GM18519 (cell line): ENCODE data around the gene DUSP9.
"Not testable (repeated sequence)": the region's sequence is repeated elsewhere in the genome, so short reads cannot be mapped to it uniquely, and the experiment has no call there.

ENCODE experiments used
- ATAC-seq: cut with Tn5 transposase; IDR thresholded peaks from one replicate; pipeline ENCODE4 v1.9.1; 2021; ENCODE audit warnings: mild to moderate bottlenecking, moderate library complexity; ENCODE audit not compliant: unreplicated experiment, low FRiP score

DUSP9 gene

GRCh38 chrX:153646620-153647373, at the start of gene DUSP9:
Gene DUSP9 (plus strand): TSS chrX:153647203. CDS start chrX:153647954, 751 bp downstream.
- no peak for ATAC-seq

DNA sequence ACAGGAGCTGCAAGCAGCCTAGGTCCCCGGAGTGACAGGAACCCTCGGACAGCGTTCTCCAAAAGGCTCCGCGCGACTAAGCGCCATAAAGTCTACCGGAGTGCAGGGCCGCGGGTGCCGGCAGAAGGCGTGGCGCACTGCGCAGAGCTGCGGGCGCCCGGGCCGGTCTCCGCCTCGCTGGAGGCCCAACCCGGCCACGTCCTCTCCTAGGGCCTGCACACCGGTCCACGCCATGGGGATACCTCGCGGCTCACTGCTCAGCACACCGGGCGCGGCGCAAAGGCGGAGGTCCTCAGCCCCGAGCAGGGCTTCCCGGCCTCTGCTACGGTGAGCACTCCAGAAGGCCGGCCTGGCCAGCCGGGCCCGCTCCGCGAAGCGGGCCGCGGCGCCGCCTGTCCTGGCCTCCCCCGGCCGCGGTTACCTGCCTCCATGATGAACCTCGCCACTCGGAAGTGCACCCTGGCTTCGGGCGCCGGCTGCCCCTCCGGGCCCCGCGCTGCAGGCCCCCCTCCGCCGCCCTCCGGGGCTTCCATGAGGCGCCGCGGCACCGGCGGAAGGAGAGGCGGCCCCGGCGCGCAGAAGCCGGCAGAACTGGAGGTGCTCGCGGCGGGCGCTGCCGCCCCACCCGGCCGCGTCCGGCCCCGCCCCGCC, 48.3 kb upstream of the DUSP9 start, which contains the start of gene CCNQ:
Gene CCNQ (minus strand): TSS at position 599 of the 651 bp plus-strand sequence. CDS start 66 bp downstream, at position 533.
- ATAC-seq: peak; percentile 38

DNA sequence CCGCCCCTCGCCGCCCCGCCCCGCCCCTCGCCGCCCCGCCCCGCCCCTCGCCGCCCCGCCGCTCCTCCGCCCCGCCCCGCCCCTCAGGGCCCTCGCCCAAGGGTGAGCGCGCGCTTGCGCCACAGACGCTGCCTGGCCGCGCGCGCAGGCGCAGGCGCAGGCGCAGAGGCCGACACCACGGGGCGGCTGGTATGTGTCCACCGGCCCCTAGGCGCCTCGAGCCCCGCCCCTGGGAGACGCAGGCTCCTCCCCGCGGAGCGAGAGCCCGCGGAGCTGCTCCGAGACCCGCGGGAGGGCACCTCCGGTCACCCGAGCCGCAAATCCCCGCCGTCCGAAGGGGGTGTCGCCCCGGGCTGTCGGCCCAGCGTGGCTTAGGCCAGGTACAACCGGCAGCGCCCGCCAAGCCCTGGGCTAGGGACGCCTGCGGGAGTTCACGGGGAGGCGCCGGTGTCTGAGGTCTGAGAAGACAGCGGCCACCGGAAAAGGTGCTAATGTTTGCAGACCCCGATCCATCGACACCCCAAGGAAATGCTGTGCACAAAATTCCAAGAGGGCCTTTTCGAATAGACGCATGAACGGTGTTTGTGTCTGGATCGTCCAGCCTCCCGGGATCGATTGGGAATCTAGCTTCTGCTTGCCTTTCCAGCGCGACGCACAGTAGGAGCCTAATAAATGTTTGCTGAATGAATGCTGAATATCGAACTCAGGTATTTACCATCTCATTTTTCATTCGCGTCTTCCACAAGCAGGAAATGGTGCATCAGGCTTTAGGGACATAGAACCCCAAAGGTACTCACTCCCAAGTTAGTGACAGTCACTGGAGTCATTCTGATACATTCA, 47.6 kb upstream of the DUSP9 start:
- ATAC-seq: peak; percentile 74

DNA sequence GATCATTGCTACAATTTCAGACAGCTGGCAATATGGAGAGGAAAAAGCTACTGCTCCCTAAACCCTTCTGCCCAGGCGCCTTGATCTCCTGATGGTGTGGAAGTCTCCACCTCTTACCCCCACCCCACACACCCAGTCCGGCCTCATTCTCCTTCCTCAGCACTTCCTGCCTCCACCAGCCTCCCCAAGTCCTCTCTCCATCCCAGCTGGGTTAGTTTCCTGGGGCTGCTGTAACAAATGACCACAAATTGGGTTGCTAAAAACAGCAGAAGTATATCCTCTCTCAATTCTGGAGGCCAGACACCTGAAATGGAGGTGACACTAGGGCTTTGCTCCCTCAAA, 47.0 kb upstream of the DUSP9 start:
- no peak for ATAC-seq

GRCh38 chrX:153600921-153601320, 46.1 kb upstream of the DUSP9 start:
- ATAC-seq: no peak

- no peak for ATAC-seq
Observed at GRCh38 chrX:153601511-153602110, 45.4 kb upstream of the DUSP9 start.

GRCh38 chrX:153602601-153603000, 44.4 kb upstream of the DUSP9 start:
- no peak for ATAC-seq

DNA sequence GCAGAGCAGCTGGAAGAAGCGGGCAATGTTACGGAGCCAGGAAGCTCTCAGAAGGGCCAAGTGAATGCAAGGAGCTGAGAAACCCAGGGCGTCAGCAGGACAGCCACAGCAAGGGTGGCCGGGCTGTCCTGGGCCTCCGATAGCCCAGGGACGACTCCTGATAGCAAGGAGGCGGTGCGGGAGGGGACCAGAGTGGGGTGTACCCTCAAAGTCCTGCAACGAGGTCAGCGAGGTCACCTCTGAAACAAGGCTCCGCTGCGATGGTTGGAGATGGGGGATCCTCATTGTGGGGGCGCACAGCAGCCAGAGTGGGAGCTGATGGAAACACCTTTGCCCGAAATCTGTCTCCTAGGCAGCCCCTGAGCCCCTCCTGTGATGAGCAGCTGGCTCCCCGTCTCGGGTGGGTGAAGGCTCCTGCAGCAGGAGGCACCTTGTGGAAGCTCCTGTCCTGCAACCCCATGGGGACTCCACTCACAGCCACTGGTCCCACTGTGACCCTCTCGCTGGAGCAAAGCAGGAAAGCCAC, 43.8 kb upstream of the DUSP9 start:
- ATAC-seq: no peak

GRCh38 chrX:153604666-153605380, 42.2 kb upstream of the DUSP9 start:
- not testable (repeated sequence) for ATAC-seq

GRCh38 chrX:153606503-153606902, 40.5 kb upstream of the DUSP9 start:
- ATAC-seq: no peak

DNA sequence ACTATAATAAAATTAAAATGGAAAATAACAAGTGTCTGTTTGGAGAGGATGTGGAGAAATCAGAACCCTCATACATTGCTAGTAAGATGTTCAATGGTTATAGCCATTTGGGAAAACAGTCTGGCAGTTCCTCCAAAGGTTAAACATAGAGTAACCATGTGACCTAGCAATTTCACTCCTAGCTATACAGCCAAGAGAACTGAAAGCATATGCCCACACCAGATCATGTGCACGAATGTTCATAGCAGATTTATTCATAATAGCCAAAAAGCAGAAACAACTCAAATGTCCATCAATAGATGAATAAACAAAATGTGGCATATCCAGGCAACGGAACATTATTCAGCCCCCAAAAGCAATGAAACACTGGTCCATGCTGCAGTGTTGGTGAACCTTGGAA, 38.6 kb upstream of the DUSP9 start:
- no peak for ATAC-seq

DNA sequence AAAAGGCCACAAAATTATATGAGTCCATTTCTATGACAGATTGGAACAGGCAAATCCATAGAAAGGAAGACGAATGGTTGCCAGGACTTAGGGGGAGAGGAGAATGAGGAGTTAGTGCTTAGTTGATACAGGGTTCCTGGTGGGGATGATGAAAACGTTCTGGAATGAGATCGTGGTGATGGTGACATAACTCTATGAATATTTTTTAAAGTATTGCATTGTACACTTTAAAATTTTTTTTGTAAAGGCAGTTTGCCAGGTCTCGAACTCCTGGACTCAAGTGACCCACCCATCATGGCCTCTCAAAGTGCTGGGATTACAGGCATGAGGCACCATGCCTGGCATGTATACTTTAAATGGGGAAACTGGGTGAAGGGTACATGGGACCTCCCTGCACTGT, 38.2 kb upstream of the DUSP9 start:
- ATAC-seq: no peak

DNA sequence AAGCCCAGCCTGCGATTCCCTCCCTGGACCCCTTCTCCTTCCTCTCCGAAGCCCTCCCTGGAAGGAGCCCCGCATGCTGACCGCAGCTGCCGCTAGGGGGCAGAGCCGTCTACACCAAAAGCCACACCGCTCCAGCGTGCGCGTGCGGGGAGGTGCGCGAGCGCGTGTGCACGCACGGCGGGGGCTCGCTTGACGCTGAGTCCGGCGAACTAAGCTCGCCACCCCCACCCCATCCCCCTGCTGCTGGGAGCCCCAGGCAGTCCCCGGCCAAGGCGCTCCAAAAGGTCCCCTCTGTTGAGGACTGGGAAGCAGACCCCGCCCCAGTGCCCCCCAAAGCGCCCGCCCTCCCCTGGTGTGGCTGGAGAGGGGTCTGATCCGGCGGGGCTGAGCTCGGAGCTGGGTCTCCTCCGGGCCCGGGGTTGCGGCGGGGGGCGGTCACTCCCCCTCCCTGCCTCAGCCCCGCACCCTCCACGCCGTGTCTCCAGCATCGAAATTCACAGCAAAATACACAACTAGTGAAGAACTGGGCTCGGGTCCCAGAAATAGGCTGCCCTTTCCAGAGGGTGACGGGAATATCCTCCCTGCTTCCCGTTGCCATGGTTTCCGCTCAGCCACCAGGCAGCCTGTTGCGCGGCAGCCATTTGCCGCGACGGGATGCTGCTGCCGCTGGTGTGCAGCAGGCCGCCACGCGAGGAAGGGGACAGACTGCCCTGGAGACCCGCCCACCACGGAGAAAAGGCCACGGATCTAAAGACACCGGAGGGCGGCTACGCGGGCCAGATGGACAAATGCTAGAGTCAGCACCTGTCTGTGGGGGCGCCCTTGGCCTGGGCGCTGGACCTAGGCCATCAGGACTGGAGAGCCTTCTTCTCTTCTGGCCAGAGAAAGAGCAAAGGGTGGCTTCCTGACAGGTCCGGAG, 36.8 kb upstream of the DUSP9 start:
- no peak for ATAC-seq

- no peak for ATAC-seq
Observed at GRCh38 chrX:153610836-153611213, 36.2 kb upstream of the DUSP9 start.

GRCh38 chrX:153611298-153612095, 35.5 kb upstream of the DUSP9 start:
- ATAC-seq: no peak

DNA sequence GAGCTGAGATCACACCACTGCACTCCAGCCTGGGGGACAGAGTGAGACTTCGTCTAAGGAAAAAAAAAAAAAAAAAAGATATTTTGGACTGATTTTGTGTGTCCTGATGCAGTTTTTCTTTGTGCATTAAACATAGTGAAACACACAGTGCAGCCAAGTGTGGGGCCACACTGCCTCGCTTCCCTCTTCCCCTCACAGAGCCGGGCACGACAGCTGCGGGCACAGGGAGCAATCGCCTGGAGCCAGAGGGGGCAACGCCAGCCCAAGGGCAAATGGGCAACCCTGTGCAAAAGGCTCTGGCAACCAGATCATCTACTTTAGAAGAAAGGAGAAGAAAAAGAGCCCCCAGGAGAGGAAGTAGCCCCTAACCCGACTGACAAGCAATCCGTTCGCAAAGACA, 34.6 kb upstream of the DUSP9 start:
- ATAC-seq: no peak

DNA sequence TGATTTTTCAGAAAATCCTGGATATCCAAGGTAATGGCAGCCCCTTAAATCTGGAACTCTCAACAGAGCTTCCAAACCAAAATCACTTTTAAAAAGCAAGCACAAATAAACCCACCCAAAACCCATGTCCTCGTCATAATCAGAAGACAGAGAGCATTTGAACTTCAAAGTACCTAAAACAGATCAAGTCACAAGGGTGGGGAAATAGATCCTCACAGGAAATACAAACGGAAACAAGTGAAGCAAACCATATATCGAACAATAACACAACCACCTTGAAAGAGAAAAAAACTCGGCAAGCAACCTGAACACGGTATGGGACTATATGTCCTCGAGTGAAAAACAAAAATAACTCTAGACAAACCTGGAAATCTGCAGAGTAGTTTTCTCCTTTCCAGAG, 32.2 kb upstream of the DUSP9 start:
- ATAC-seq: no peak

DNA sequence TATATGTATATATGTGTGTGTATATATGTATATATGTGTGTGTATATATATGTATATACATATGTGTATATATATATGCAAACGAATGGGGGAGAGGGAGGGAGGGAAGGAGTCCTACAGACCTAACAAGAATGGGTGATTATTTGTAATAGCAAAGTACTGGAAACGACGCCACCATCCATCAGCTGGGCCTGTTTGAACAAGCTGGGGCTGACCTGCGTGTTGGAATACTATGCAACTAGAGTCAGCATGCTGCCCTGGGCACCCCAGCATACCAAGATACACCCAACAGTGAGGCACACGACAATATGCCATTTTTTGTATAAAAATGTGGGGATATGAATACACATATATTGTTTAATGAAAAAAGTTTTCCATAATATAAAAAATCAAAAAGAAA, 26.4 kb upstream of the DUSP9 start:
- ATAC-seq: no peak
